Measurements from ENCODE around the gene MID2. TPM values are rescaled to one million over a fixed set of nuclear protein-coding genes. Genes with fewer than 3 reads are reported as not detected.
A peak's percentile ranks its signal among the peaks of the same experiment; 100 is the strongest.

Gene MID2
- total RNA-seq, 1 experiment from 2014 or later, result 1.6 TPM

GRCh38 chrX:107935200-107935599 lies 109.5 kb downstream of the MID2 start:
- TF ChIP-seq CTCF (conservative IDR thresholded peaks at IDR 0.05), result no peak
- Mint-ChIP-seq H3K27ac (no peak overlapping the region), H3K9me3 (peaks cover 0 to 28% of the 10 kb centered on the region in 2 experiments; a peak in 2 of 5 replicates), H3K4me1 (peaks cover 5 to 15% of the 10 kb centered on the region in 2 experiments; a peak in 3 of 4 replicates), H3K4me3 (peak overlapping the region in 1 of 2 experiments; percentile 84; a peak in 2 of 5 replicates), H3K36me3 (ENCODE audit: insufficient read depth in 1 of 3, low read depth in 3 of 3) (peaks cover 0 to 15% (median 6%) of the 10 kb centered on the region in 3 experiments; a peak in 4 of 7 replicates), H3K27me3 (ENCODE audit: low read depth) (peaks cover 2% of the 10 kb centered on the region)
- H4K91ac ChIP-seq (ENCODE audit: insufficient read length, low read depth, low read length), result no peak overlapping the region
- H3K27ac ChIP-seq (ENCODE audit: insufficient read length, low read depth, low read length), result no peak overlapping the region
- no peak overlapping the region for H3K56ac ChIP-seq (ENCODE audit: insufficient read length, low read depth, low read length)
- H2BK5ac ChIP-seq (ENCODE audit: insufficient read length, low read length), result no peak overlapping the region
- H3K14ac ChIP-seq (ENCODE audit: insufficient read depth, low read length), result no peak overlapping the region
- H4K5ac ChIP-seq (ENCODE audit: insufficient read length, low read depth, low read length), result no peak overlapping the region
- H4K20me1 ChIP-seq (ENCODE audit: control insufficient read depth, insufficient read depth, insufficient read length), result no peaks in the 10 kb centered on the region
- H4K8ac ChIP-seq (replicated peaks; ENCODE audit: insufficient read length, low read depth, low read length), result no peak overlapping the region
- no peak overlapping the region for H2BK20ac ChIP-seq (ENCODE audit: low read depth, low read length, poor library complexity, severe bottlenecking)
- no peaks in the 10 kb centered on the region for H3K79me2 ChIP-seq (ENCODE audit: insufficient read depth, low read length)
- no peak overlapping the region for H2BK15ac ChIP-seq (ENCODE audit: low read depth, low read length)
- H2BK12ac ChIP-seq (ENCODE audit: insufficient read length, low read depth, low read length), result no peak overlapping the region
- H3K18ac ChIP-seq (ENCODE audit: insufficient read length, low read depth, low read length), result no peak overlapping the region
- H3K27me3 ChIP-seq (ENCODE audit: insufficient read depth, low read length), result no peaks in the 10 kb centered on the region
- WGBS (ENCODE audit: extremely low coverage, insufficient read length, low lambda C conversion rate), result no CpG with 5 or more reads among the region's 7 CpGs
- H3K4me2 ChIP-seq (ENCODE audit: insufficient read depth, insufficient read length, low read length), result peak overlapping the region; percentile 66
- H3K4ac ChIP-seq (ENCODE audit: low read depth, low read length), result no peak overlapping the region
- DNase-seq, result no peak
- H2BK120ac ChIP-seq (ENCODE audit: low read depth, low read length, poor library complexity, severe bottlenecking), result no peak overlapping the region
- H3K79me1 ChIP-seq (ENCODE audit: insufficient read depth, low read depth, low read length, poor library complexity, severe bottlenecking), result no peaks in the 10 kb centered on the region
- no peaks in the 10 kb centered on the region for H3K9me3 ChIP-seq (ENCODE audit: control insufficient read depth, low read depth, low read length)
- no peak overlapping the region for H3K23ac ChIP-seq (ENCODE audit: insufficient read length, low read depth, low read length)
- H2AFZ ChIP-seq (ENCODE audit: low read length), result no peak overlapping the region
- H3T11ph ChIP-seq (ENCODE audit: low read length), result no peak overlapping the region
- no peak overlapping the region for H3K9ac ChIP-seq (ENCODE audit: extremely low read depth, insufficient read length, low read length)
- no peaks in the 10 kb centered on the region for H3K23me2 ChIP-seq (ENCODE audit: insufficient read length, low read depth, low read length, poor library complexity, severe bottlenecking)
- H2AK5ac ChIP-seq (ENCODE audit: insufficient read length, low read length), result no peak overlapping the region
- no peaks in the 10 kb centered on the region; the same call in 1 of the 2 replicates for H3K4me1 ChIP-seq (ENCODE audit: insufficient read depth, low read length)

All from H9 (cell line).